Prostate gland (tissue), 2 donors: ENCODE results near the gene PLCB2. TPM values are rescaled to one million over a fixed set of nuclear protein-coding genes. Genes with fewer than 3 reads are reported as not detected.

Source experiments
- DNase-seq: peaks from one replicate; pipeline ENCODE4 v3.0.0-alpha.2; 2019; ENCODE audit warnings: low spot score
- H3K27ac ChIP-seq, 2 donors: fragments of 200-600 bp; sonication (generic); 2 replicates each; pipeline ENCODE4 v1.5.1; 2017 to 2019
- H3K27me3 ChIP-seq: fragments of 200-600 bp; sonication (generic); replicated peaks from 2 replicates; pipeline ENCODE4 v1.5.1; 2019; ENCODE audit not compliant: insufficient read depth
- H3K36me3 ChIP-seq, 2 donors: fragments of 200-600 bp; sonication (generic); 1 replicate in 1 of 2; 2 replicates in 1 of 2; pipeline versions ENCODE4 v1.5.1 to v1.8.1; 2017 to 2019
- H3K4me1 ChIP-seq: fragments of 200-600 bp; sonication (generic); replicated peaks from 2 replicates; pipeline ENCODE4 v1.5.1; 2019
- H3K4me3 ChIP-seq, 2 donors: fragments of 200-600 bp; sonication (generic); 2 replicates each; pipeline ENCODE4 v1.5.1; 2017 to 2019
- H3K9me3 ChIP-seq: fragments of 200-600 bp; sonication (generic); 2 replicates; pipeline ENCODE4 v1.5.1; 2017
- POLR2A ChIP-seq: fragments of 450-650 bp; IDR thresholded peaks from one replicate; pipeline ENCODE4 v1.6.1; 2016; ENCODE audit warnings: antibody characterized with exemption, mild to moderate bottlenecking
- POLR2AphosphoS5 ChIP-seq: sonication (generic); formaldehyde crosslinking; IDR thresholded peaks from one replicate; pipeline ENCODE4 v1.6.1; 2017; ENCODE audit warnings: antibody characterized with exemption
- WGBS: methylation state at CpG from one replicate; pipeline ENCODE4 v1.1.5; 2018; 5-methylcytosine and 5-hydroxymethylcytosine counted together
- intact Hi-C: fragments of 100-400 bp; cut with DNase I; formaldehyde crosslinking; loops from one replicate; pipeline ENCODE4 v1.14.2; 2022
- total RNA-seq, 2 donors: library from RNA; depleted of rRNA; stranded (reverse); fragments of >200 nt; gene quantifications; one replicate each; pipeline ENCODE4 v1.1.0, GENCODE V29; 2016
- TF ChIP-seq, protein P1 (sequence below), 4 experiments: fragments of 200-600 bp in 2 of 4; fragments of 450-650 bp in 2 of 4; sonication (generic) in 2 of 4; IDR thresholded peaks; 1 replicate in 3 of 4; 2 replicates in 1 of 4; pipeline ENCODE4 v1.5.1; 2016 to 2019; ENCODE audit warnings: antibody characterized with exemption in 4 of 4, mild to moderate bottlenecking in 2 of 4, moderate library complexity in 2 of 4

PLCB2 gene
- total RNA-seq, 2 donors from 2014 or later = 1.5 to 13.0 TPM

DNA sequence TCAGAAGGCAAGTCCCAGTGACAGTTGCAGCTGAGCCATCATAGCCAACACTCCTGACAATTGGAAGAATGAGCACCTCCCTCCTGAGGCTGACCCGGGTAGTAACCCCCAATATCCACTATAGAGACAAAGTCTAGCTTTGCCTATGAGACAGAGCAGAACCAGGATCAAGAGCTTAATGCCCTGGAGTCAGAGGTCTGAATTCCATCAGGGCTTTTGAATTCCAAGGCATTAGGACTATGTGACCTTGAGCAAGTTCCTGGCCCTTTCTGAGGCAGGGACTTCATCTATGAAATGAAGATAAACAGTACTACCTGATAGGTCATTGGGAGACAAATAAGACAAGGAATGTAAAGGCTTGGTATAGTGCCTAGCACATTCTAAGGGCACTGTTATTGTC, 12.7 kb upstream of the PLCB2 start:
- intact Hi-C loops = loop anchor here (5.0 kb wide), 1 partner anchor 37 kb away; the partner anchor contains the start of gene DISP2
- Histone ChIP-seq H3K4me1 (peaks cover 4% of the 10 kb centered on the region), H3K27ac (no peak overlapping the region), H3K36me3 (no peaks in the 10 kb centered on the region), H3K27me3 (no peaks in the 10 kb centered on the region), H3K9me3 (no peaks in the 10 kb centered on the region), H3K4me3 (no peak overlapping the region)
- TF ChIP-seq POLR2A (no peak), POLR2AphosphoS5 (no peak)
- TF ChIP-seq, protein P1, sequence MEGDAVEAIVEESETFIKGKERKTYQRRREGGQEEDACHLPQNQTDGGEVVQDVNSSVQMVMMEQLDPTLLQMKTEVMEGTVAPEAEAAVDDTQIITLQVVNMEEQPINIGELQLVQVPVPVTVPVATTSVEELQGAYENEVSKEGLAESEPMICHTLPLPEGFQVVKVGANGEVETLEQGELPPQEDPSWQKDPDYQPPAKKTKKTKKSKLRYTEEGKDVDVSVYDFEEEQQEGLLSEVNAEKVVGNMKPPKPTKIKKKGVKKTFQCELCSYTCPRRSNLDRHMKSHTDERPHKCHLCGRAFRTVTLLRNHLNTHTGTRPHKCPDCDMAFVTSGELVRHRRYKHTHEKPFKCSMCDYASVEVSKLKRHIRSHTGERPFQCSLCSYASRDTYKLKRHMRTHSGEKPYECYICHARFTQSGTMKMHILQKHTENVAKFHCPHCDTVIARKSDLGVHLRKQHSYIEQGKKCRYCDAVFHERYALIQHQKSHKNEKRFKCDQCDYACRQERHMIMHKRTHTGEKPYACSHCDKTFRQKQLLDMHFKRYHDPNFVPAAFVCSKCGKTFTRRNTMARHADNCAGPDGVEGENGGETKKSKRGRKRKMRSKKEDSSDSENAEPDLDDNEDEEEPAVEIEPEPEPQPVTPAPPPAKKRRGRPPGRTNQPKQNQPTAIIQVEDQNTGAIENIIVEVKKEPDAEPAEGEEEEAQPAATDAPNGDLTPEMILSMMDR (IDR thresholded peaks at IDR 0.05) = no peak
- DNase-seq = no peak
- 100% methylated on average over 1 of the region's 1 CpG for WGBS

DNA sequence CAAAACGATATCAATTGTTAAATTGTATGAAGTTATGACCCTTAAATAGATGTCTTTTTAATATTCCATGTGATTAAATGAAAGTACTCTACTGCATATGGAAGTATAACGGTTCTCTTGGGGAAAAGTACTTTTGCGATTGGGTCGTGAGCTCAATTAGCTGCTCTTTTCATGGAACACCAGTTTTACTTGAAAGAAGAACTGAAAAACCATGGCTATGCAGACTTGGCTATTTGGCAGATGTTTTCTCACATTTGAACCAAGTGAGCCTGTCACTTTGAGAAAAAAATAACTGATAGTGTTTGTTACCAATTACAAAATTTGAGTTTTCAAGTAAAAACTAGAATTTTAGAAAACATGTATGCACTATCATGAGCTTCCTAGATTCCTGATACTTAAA, 9.8 kb upstream of the PLCB2 start:
- Histone ChIP-seq H3K27ac (no peak overlapping the region), H3K36me3 (no peaks in the 10 kb centered on the region), H3K27me3 (no peaks in the 10 kb centered on the region), H3K9me3 (no peaks in the 10 kb centered on the region), H3K4me3 (no peak overlapping the region), H3K4me1 (no peaks in the 10 kb centered on the region)
- TF ChIP-seq POLR2AphosphoS5 (no peak), POLR2A (no peak)
- TF ChIP-seq, protein P1 (IDR thresholded peaks at IDR 0.05) = no peak
- no peak for DNase-seq
- intact Hi-C loops = no loop called here
- WGBS = 64% methylated on average over 4 of the region's 4 CpGs

DNA sequence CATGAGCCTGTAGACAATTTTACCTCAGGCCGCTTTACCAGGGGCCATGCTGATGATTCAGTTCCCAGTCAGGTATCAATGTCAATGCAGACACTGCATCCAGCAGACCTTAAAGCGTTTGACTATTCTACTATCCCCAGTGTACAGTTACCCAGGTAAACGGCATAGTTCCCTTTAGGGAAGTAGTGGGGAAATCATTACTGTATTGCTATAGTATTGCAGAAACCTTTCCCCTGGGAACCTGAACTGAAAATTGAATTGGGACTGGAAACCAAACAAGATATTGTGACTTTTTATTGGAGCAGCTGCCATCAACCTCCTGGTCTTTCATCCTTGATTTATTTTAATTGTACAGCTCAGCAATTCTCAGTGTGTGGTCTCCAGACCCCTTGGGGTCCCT, 9.2 kb upstream of the PLCB2 start:
- intact Hi-C loops = no loop called here
- WGBS = 71% methylated on average over 3 of the region's 3 CpGs
- Histone ChIP-seq H3K27ac (no peak overlapping the region), H3K4me1 (no peaks in the 10 kb centered on the region), H3K4me3 (no peak overlapping the region), H3K9me3 (no peaks in the 10 kb centered on the region), H3K27me3 (no peaks in the 10 kb centered on the region), H3K36me3 (no peaks in the 10 kb centered on the region)
- no peak for DNase-seq
- TF ChIP-seq POLR2A = no peak
- no peak for TF ChIP-seq POLR2AphosphoS5
- TF ChIP-seq, protein P1 (IDR thresholded peaks at IDR 0.05) = no peak

DNA sequence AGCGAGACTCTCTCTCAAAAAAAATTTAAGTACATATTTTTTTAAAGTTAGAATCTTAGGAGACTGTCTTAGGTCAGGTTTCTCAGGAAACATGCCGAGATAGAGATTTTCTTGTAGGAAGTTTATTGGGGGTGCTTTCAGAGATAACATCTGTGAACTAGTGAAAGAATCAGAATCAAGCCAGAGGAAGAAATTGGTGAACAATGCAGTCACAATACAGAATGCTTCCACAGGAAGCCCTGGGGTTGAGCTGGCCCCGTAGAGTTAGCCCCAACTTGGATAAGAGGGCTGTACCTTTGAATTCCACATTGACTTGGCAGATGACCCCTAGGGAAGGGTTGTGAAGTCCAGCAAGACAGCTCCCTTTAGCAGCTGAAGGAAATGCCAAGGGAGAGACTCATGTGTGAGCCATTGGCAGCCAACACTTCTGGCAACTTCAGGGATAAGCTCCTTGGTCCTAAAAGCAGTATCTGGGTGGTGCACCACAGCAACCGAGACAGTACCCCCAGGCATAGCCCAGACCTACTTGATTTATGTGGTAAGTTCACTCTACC, 7.1 kb upstream of the PLCB2 start:
- Histone ChIP-seq H3K4me1 (no peaks in the 10 kb centered on the region), H3K4me3 (no peak overlapping the region), H3K27me3 (no peaks in the 10 kb centered on the region), H3K27ac (no peak overlapping the region), H3K9me3 (no peaks in the 10 kb centered on the region), H3K36me3 (no peaks in the 10 kb centered on the region)
- WGBS = 69% methylated on average over 4 of the region's 4 CpGs
- no peak for DNase-seq
- TF ChIP-seq, protein P1 (IDR thresholded peaks at IDR 0.05) = no peak
- no peak for TF ChIP-seq POLR2A
- intact Hi-C loops = no loop called here

DNA sequence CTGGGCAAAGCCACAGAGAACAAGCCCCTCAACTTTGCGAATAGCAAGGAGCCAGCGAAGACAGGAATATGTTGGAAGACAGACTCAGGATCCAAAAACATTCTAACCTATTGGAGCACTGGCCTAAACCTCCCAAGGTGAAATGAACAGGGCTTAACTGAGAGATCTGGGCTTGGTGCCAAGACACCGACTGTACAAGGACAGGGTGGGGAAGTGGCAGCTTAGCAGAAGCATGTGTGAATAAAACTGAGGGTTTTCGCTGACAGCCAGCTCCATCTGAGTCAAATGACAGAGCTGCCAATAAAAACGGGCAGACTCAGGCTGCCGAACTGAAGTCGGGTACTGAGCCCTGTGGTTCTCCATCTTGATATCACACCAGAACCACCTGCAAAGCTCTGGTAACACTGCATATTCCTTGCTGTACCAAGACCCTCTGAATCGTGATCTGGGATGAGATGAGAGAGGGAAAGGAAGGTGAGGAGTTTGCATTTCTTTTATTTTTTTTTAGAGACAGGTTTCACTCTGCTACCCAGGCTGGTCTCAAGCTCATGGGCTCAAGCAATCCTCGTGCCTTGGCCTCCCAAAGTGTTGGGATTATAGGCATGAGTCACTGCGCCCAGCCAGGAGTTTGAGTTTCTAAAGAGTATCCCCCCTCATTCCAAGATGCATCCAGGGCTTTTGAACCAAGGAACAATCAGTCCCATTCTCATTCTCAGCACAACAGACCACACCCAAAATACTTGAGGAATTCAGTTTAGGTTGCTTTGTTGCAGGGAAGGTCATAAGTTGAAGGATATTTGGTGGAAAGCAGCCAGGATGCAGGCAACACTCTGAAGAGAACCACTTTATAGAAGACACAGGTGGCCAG, 6.0 kb upstream of the PLCB2 start:
- Histone ChIP-seq H3K36me3 (no peaks in the 10 kb centered on the region), H3K9me3 (no peaks in the 10 kb centered on the region), H3K4me3 (no peak overlapping the region), H3K4me1 (no peaks in the 10 kb centered on the region), H3K27me3 (no peaks in the 10 kb centered on the region), H3K27ac (no peak overlapping the region)
- intact Hi-C loops = no loop called here
- TF ChIP-seq POLR2AphosphoS5 = no peak
- TF ChIP-seq, protein P1 (IDR thresholded peaks at IDR 0.05) = no peak
- DNase-seq = peak; percentile 62
- 39% methylated on average over 10 of the region's 10 CpGs for WGBS
